ENCODE measurements around the gene SMIM38.
"Not testable (repeated sequence)": the region's sequence is repeated elsewhere in the genome, so short reads cannot be mapped to it uniquely, and the experiment has no call there.

SMIM38 gene

GRCh38 chr11:69122630-69123431 lies 32.9 kb upstream of the SMIM38 start:
- DNase-seq: peak; percentile 28

- DNase-seq: no peak
Observed at GRCh38 chr11:69123593-69124545, 31.9 kb upstream of the SMIM38 start.

GRCh38 chr11:69125861-69126260 lies 29.9 kb upstream of the SMIM38 start:
- DNase-seq: no peak

- DNase-seq: no peak
Observed at GRCh38 chr11:69126286-69126685, 29.4 kb upstream of the SMIM38 start.

- DNase-seq: no peak
Observed at GRCh38 chr11:69127081-69127850, 28.5 kb upstream of the SMIM38 start.

GRCh38 chr11:69127884-69128283 lies 27.9 kb upstream of the SMIM38 start:
- no peak for DNase-seq

- DNase-seq: no peak
Observed at GRCh38 chr11:69129053-69129452, 26.7 kb upstream of the SMIM38 start.

- no peak for DNase-seq
Observed at GRCh38 chr11:69129647-69130046, 26.1 kb upstream of the SMIM38 start.

GRCh38 chr11:69130654-69131053 lies 25.1 kb upstream of the SMIM38 start:
- DNase-seq: no peak

- no peak for DNase-seq
Observed at GRCh38 chr11:69131121-69131566, 24.6 kb upstream of the SMIM38 start.

- no peak for DNase-seq
Observed at GRCh38 chr11:69131644-69132300, 24.0 kb upstream of the SMIM38 start.

- DNase-seq: no peak
Observed at GRCh38 chr11:69132301-69132670, 23.4 kb upstream of the SMIM38 start.

GRCh38 chr11:69133251-69133650 lies 22.5 kb upstream of the SMIM38 start:
- no peak for DNase-seq

GRCh38 chr11:69134182-69134581 lies 21.6 kb upstream of the SMIM38 start:
- DNase-seq: not testable (repeated sequence)

- no peak for DNase-seq
Observed at GRCh38 chr11:69134957-69135356, 20.8 kb upstream of the SMIM38 start.

- DNase-seq: no peak
Observed at GRCh38 chr11:69135420-69136363, 20.0 kb upstream of the SMIM38 start.

GRCh38 chr11:69136471-69136870 lies 19.3 kb upstream of the SMIM38 start:
- DNase-seq: no peak

- no peak for DNase-seq
Observed at GRCh38 chr11:69137151-69137844, 18.4 kb upstream of the SMIM38 start.

- no peak for DNase-seq
Observed at GRCh38 chr11:69138265-69138664, 17.5 kb upstream of the SMIM38 start.

- DNase-seq: not testable (repeated sequence)
Observed at GRCh38 chr11:69140161-69140560, 15.6 kb upstream of the SMIM38 start.

GRCh38 chr11:69140635-69141034 lies 15.1 kb upstream of the SMIM38 start:
- no peak for DNase-seq

All from effector CD8-positive, alpha-beta T cell (primary cell).